ENCODE results near the gene ALG14. TPM values are rescaled to one million over a fixed set of nuclear protein-coding genes. Genes with fewer than 3 reads are reported as not detected.
"Not testable (repeated sequence)": the region's sequence is repeated elsewhere in the genome, so short reads cannot be mapped to it uniquely, and the experiment has no call there.

ALG14 gene
- total RNA-seq, 1 experiment from 2014 or later, result 2.4 TPM

DNA sequence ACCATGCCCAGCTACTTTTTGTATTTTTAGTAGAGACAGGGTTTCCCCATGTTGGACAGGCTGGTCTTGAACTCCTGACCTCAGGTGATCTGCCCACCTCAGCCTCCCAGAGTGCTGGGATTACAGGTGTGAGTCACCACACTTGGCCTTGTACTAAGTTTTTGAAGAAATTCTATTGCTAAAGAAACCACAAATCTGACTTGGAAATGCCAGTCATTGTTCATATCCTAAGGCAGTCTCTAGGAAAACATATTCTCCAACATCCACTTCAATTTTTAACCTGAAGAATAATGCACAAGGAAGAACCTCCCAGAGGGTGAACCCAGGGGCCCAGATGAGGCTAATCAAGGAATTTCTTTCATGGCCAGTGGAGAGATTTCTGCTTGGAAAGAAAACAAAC, 20.1 kb upstream of the ALG14 start:
- in situ Hi-C loops (cut with HindIII; ENCODE audit: low pct_unique_long_range_greater_than_20kb, low sequenced_read_pairs); DNase-seq (ENCODE audit: low read depth): not testable (repeated sequence)

- DNase-seq (ENCODE audit: low read depth); in situ Hi-C loops (cut with HindIII; ENCODE audit: low pct_unique_long_range_greater_than_20kb, low sequenced_read_pairs): not testable (repeated sequence)
Measured at GRCh38 chr1:95091290-95091689, 18.5 kb upstream of the ALG14 start.

- in situ Hi-C loops (cut with HindIII; ENCODE audit: low pct_unique_long_range_greater_than_20kb, low sequenced_read_pairs), result no loop called here
- no peak for DNase-seq (ENCODE audit: low read depth)
Measured at GRCh38 chr1:95089650-95090287, 17.0 kb upstream of the ALG14 start.

GRCh38 chr1:95088303-95088702, 15.6 kb upstream of the ALG14 start:
- in situ Hi-C loops (cut with HindIII; ENCODE audit: low pct_unique_long_range_greater_than_20kb, low sequenced_read_pairs), result no loop called here

GRCh38 chr1:95086949-95087533, 14.3 kb upstream of the ALG14 start:
- in situ Hi-C loops (cut with HindIII; ENCODE audit: low pct_unique_long_range_greater_than_20kb, low sequenced_read_pairs), result no loop called here
- peak; percentile 72 for DNase-seq (ENCODE audit: low read depth)

More at GRCh38 chr1:95088303-95088702, 15.6 kb upstream of the ALG14 start:
- DNase-seq (ENCODE audit: low read depth), result no peak

- in situ Hi-C loops (cut with HindIII; ENCODE audit: low pct_unique_long_range_greater_than_20kb, low sequenced_read_pairs), result no loop called here
- no peak for DNase-seq (ENCODE audit: low read depth)
Measured at GRCh38 chr1:95085376-95085775, 12.6 kb upstream of the ALG14 start.

GRCh38 chr1:95084317-95085176, 11.8 kb upstream of the ALG14 start:
- DNase-seq (ENCODE audit: low read depth), result peak; percentile 34
- in situ Hi-C loops (cut with HindIII; ENCODE audit: low pct_unique_long_range_greater_than_20kb, low sequenced_read_pairs), result no loop called here

DNA sequence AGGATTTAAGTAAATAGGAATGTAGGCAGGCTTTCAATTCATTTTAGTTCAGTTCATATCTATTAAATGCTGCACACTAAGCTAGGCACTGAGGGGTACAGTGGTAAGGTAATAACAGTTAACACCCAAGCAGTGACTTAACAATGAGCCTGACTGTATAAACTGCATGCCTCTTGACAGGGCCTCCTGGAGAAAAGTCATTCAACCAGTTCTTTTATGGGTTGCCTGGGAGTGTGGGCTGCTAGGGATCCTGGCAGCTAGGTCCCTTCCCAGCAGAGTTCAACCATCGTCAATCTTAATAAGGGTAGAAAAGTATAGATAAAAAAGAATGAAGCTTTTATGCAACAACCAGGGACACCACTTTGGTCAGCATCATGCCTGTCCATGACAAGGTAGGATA, 8.1 kb upstream of the ALG14 start:
- no peak for DNase-seq (ENCODE audit: low read depth)
- in situ Hi-C loops (cut with HindIII; ENCODE audit: low pct_unique_long_range_greater_than_20kb, low sequenced_read_pairs), result no loop called here

GRCh38 chr1:95080446-95080845, 7.7 kb upstream of the ALG14 start:
- in situ Hi-C loops (cut with HindIII; ENCODE audit: low pct_unique_long_range_greater_than_20kb, low sequenced_read_pairs), result no loop called here
- no peak for DNase-seq (ENCODE audit: low read depth)

DNA sequence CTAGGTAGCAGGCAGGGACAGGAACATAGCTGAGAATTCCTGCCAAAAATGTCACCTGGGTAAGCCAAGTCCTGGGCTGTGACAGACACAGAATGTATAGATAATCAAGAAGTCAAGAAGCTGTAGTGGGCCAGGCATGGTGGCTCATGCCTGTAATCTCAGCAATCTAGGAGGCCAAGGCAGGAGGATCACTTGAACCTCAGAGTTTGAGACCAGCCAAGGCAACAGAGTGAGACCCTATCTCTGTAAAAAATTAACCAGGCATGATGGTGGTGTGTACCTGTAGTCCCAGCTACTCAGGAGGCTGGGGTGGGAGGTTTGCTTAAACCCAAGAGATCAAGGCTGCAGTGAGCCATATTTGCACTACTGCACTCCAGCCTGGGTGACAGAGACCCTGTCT, 3.3 kb upstream of the ALG14 start:
- in situ Hi-C loops (cut with HindIII; ENCODE audit: low pct_unique_long_range_greater_than_20kb, low sequenced_read_pairs), result no loop called here
- DNase-seq (ENCODE audit: low read depth), result no peak

GRCh38 chr1:95073446-95073845, 695 bp upstream of the ALG14 start:
- no peak for DNase-seq (ENCODE audit: low read depth)
- in situ Hi-C loops (cut with HindIII; ENCODE audit: low pct_unique_long_range_greater_than_20kb, low sequenced_read_pairs), result no loop called here

- in situ Hi-C loops (cut with HindIII; ENCODE audit: low pct_unique_long_range_greater_than_20kb, low sequenced_read_pairs), result no loop called here
- DNase-seq (ENCODE audit: low read depth), result no peak
Measured at GRCh38 chr1:95072117-95072516, 634 bp downstream of the ALG14 start.

GRCh38 chr1:95071539-95071938, 1.2 kb downstream of the ALG14 start:
- in situ Hi-C loops (cut with HindIII; ENCODE audit: low pct_unique_long_range_greater_than_20kb, low sequenced_read_pairs), result no loop called here

GRCh38 chr1:95069710-95070093, 3.0 kb downstream of the ALG14 start:
- no peak for DNase-seq (ENCODE audit: low read depth)
- in situ Hi-C loops (cut with HindIII; ENCODE audit: low pct_unique_long_range_greater_than_20kb, low sequenced_read_pairs), result no loop called here

More at GRCh38 chr1:95071539-95071938, 1.2 kb downstream of the ALG14 start:
- no peak for DNase-seq (ENCODE audit: low read depth)

GRCh38 chr1:95068956-95069709, 3.6 kb downstream of the ALG14 start:
- in situ Hi-C loops (cut with HindIII; ENCODE audit: low pct_unique_long_range_greater_than_20kb, low sequenced_read_pairs), result no loop called here
- DNase-seq (ENCODE audit: low read depth), result peak; percentile 63

GRCh38 chr1:95067568-95067967, 5.2 kb downstream of the ALG14 start:
- DNase-seq (ENCODE audit: low read depth), result no peak
- in situ Hi-C loops (cut with HindIII; ENCODE audit: low pct_unique_long_range_greater_than_20kb, low sequenced_read_pairs), result no loop called here

- in situ Hi-C loops (cut with HindIII; ENCODE audit: low pct_unique_long_range_greater_than_20kb, low sequenced_read_pairs), result no loop called here
Measured at GRCh38 chr1:95067062-95067461, 5.7 kb downstream of the ALG14 start.

GRCh38 chr1:95061445-95062006, 11.2 kb downstream of the ALG14 start:
- no peak for DNase-seq (ENCODE audit: low read depth)
- in situ Hi-C loops (cut with HindIII; ENCODE audit: low pct_unique_long_range_greater_than_20kb, low sequenced_read_pairs), result no loop called here

More at GRCh38 chr1:95067062-95067461, 5.7 kb downstream of the ALG14 start:
- DNase-seq (ENCODE audit: low read depth), result no peak
